HepG2 (cell line): ENCODE results near the gene SDR42E2. TPM values are rescaled to one million over a fixed set of nuclear protein-coding genes. Genes with fewer than 3 reads are reported as not detected.

Source experiments
- ARID3A ChIP-seq: IDR thresholded peaks from 2 replicates; pipeline ENCODE4 v1.6.1; 2012; ENCODE audit warnings: low read depth, low read length, improper control_type of control experiment
- BHLHE40 ChIP-seq: IDR thresholded peaks from 2 replicates; pipeline ENCODE4 v1.6.1; 2011; ENCODE audit warnings: low read length, improper control_type of control experiment
- GZF1 ChIP-seq: sonication (generic); formaldehyde crosslinking; IDR thresholded peaks from 2 replicates; pipeline ENCODE4 v1.5.1; 2020; ENCODE audit warnings: mild to moderate bottlenecking, missing genetic modification reagents
- HDAC1 ChIP-seq: sonication (generic); formaldehyde crosslinking; IDR thresholded peaks from 2 replicates; pipeline ENCODE4 v1.5.1; 2020; ENCODE audit warnings: mild to moderate bottlenecking, missing genetic modification reagents
- HIC2 ChIP-seq: sonication (generic); formaldehyde crosslinking; IDR thresholded peaks from 2 replicates; pipeline ENCODE4 v1.9.0; 2022; ENCODE audit warnings: low read depth, missing genetic modification reagents
- HNF1B ChIP-seq: sonication (generic); formaldehyde crosslinking; IDR thresholded peaks from 2 replicates; pipeline ENCODE4 v1.5.1; 2020; ENCODE audit warnings: mild to moderate bottlenecking, moderate library complexity, missing genetic modification reagents
- HNF4A ChIP-seq: sonication (generic); formaldehyde crosslinking; IDR thresholded peaks from 2 replicates; pipeline ENCODE4 v1.4.0; 2020; ENCODE audit warnings: missing genetic modification reagents
- NR0B2 ChIP-seq: sonication (generic); formaldehyde crosslinking; IDR thresholded peaks from 2 replicates; pipeline ENCODE4 v1.4.0; 2020; ENCODE audit warnings: mild to moderate bottlenecking, missing genetic modification reagents
- SSRP1 ChIP-seq: IDR thresholded peaks from 2 replicates; pipeline ENCODE4 v1.6.1; 2016; ENCODE audit warnings: control low read depth
- TFAP4 ChIP-seq: sonication (generic); IDR thresholded peaks from 2 replicates; pipeline ENCODE4 v1.6.1; 2016; ENCODE audit warnings: low read depth, borderline replicate concordance
- TRAFD1 ChIP-seq: sonication (generic); formaldehyde crosslinking; IDR thresholded peaks from 2 replicates; pipeline ENCODE4 v1.5.1; 2020; ENCODE audit warnings: missing genetic modification reagents, mild to moderate bottlenecking, borderline replicate concordance
- ZGPAT ChIP-seq: IDR thresholded peaks from 2 replicates; pipeline ENCODE4 v1.6.1; 2016; ENCODE audit warnings: mild to moderate bottlenecking
- ZMYM2 ChIP-seq: sonication (generic); formaldehyde crosslinking; IDR thresholded peaks from 2 replicates; pipeline ENCODE4 v1.8.0; 2022; ENCODE audit warnings: mild to moderate bottlenecking, missing genetic modification reagents
- ZNF550 ChIP-seq: sonication (generic); formaldehyde crosslinking; IDR thresholded peaks from 2 replicates; pipeline ENCODE4 v1.4.0; 2020; ENCODE audit warnings: mild to moderate bottlenecking, missing genetic modification reagents, borderline replicate concordance
- ZNF644 ChIP-seq: IDR thresholded peaks from 2 replicates; pipeline ENCODE4 v1.6.1; 2016; ENCODE audit warnings: low read depth
- ZSCAN20 ChIP-seq: sonication (generic); formaldehyde crosslinking; IDR thresholded peaks from 2 replicates; pipeline ENCODE4 v1.4.0; 2020; ENCODE audit warnings: missing genetic modification reagents, mild to moderate bottlenecking, borderline replicate concordance
- ZSCAN25 ChIP-seq: sonication (generic); formaldehyde crosslinking; IDR thresholded peaks from 2 replicates; pipeline ENCODE4 v1.8.0; 2022; ENCODE audit warnings: mild to moderate bottlenecking, missing genetic modification reagents
- polyA plus RNA-seq, 8 experiments: library from polyadenylated mRNA; depleted of rRNA in 3 of 8; stranded (reverse) in 7 of 8; unstranded in 1 of 8; fragments of >200 nt; fragmentation: Illumina TruSeq in 4 of 8; extraction: Trizol in 4 of 8; gene quantifications; 2 replicates each; pipeline versions ENCODE4 v1.2.1 to v1.2.3, GENCODE V29; 2011 to 2016; ENCODE audit warnings: low read depth in 4 of 8, missing spikeins in 1 of 8, mixed read lengths in 1 of 8; ENCODE audit not compliant: insufficient read depth in 1 of 8
- total RNA-seq, 5 experiments: library from RNA; depleted of rRNA; stranded (reverse); fragments of >200 nt; fragmentation: Illumina TruSeq; extraction: Trizol; gene quantifications; 2 replicates each; pipeline ENCODE4 v1.2.3, GENCODE V29; 2016; ENCODE audit warnings: low read depth in 1 of 5

The SDR42E2 gene
- total and polyA plus RNA-seq, 2 of the 13 experiments (the other 11 are each of a cell fraction or from before 2014, with no cell fraction given) = 0.05 to 0.11 TPM

- TF ChIP-seq HIC2 (CRISPR knock-in tag) (no peak), SSRP1 (peak; percentile 89; the same call in 1 of the 2 replicates), GZF1 (CRISPR knock-in tag) (0 out of 2 replicates have a peak, but pooled peaks have one; percentile 35), HDAC1 (0 out of 2 replicates have a peak, but pooled peaks have one; percentile 24), ZNF644 (peak; percentile 97), NR0B2 (0 out of 2 replicates have a peak, but pooled peaks have one; percentile 22), ZSCAN20 (CRISPR knock-in tag) (no peak; the same call in 1 of the 2 replicates), ARID3A (no peak), HNF4A (CRISPR knock-in tag) (peak; percentile 84), BHLHE40 (0 out of 2 replicates have a peak, but pooled peaks have one; percentile 2), HNF1B (CRISPR knock-in tag) (0 out of 2 replicates have a peak, but pooled peaks have one; percentile 22), ZGPAT (CRISPR knock-in tag) (peak; percentile 24; the same call in 1 of the 2 replicates), ZSCAN25 (CRISPR knock-in tag) (peak; percentile 43; the same call in 1 of the 2 replicates), ZMYM2 (CRISPR knock-in tag) (peak; percentile 82), TFAP4 (0 out of 2 replicates have a peak, but pooled peaks have one; percentile 20), TRAFD1 (CRISPR knock-in tag) (no peak), ZNF550 (CRISPR knock-in tag) (no peak)
These were observed 70.2 kb downstream of the SDR42E2 start (continued) for GRCh38 chr16:22232277-22233036.
